GM12878 (cell line): ENCODE data around the gene ZFAND2A. TPM values are rescaled to one million over a fixed set of nuclear protein-coding genes. Genes with fewer than 3 reads are reported as not detected.

ENCODE experiments used
- ASH2L ChIP-seq: fragments of 300-600, 200-600 bp; sonication (generic); IDR thresholded peaks from 2 replicates; pipeline ENCODE4 v1.6.1; 2017; ENCODE audit warnings: low read depth, mild to moderate bottlenecking, borderline replicate concordance
- E2F4 ChIP-seq: IDR thresholded peaks from 2 replicates; pipeline ENCODE4 v1.6.1; 2012; ENCODE audit warnings: low read depth, low read length, improper control_type of control experiment
- E4F1 ChIP-seq: fragments of 450-650 bp; IDR thresholded peaks from 2 replicates; pipeline ENCODE4 v1.6.1; 2018; ENCODE audit warnings: borderline replicate concordance, mild to moderate bottlenecking; ENCODE audit not compliant: partially characterized antibody
- ELK1 ChIP-seq: IDR thresholded peaks from 2 replicates; pipeline ENCODE4 v1.6.1; 2012; ENCODE audit warnings: low read depth, low read length, improper control_type of control experiment
- ETV6 ChIP-seq, 2 experiments: fragments of 450-650 bp in 1 of 2; IDR thresholded peaks in 1 of 2; conservative IDR thresholded peaks in 1 of 2; 2 replicates each; pipeline ENCODE4 v1.6.1; 2014; ENCODE audit warnings: antibody characterized with exemption in 1 of 2, borderline replicate concordance in 1 of 2, low read depth in 1 of 2, mild to moderate bottlenecking in 1 of 2, moderate library complexity in 1 of 2
- EZH2 ChIP-seq: IDR thresholded peaks from 2 replicates; pipeline ENCODE4 v1.6.1; 2012; ENCODE audit warnings: low read depth, mild to moderate bottlenecking, control low read depth, inconsistent platforms, low read length, borderline replicate concordance; ENCODE audit not compliant: control insufficient read depth
- GABPA ChIP-seq: IDR thresholded peaks from 2 replicates; pipeline ENCODE4 v1.6.1; 2014; ENCODE audit warnings: antibody characterized with exemption, low read depth, mild to moderate bottlenecking, inconsistent platforms
- IKZF2 ChIP-seq, 2 experiments: fragments of 450-650 bp; IDR thresholded peaks; 2 replicates each; pipeline ENCODE4 v1.6.1; 2017; ENCODE audit warnings: mild to moderate bottlenecking in 2 of 2, moderate library complexity in 2 of 2
- MLLT1 ChIP-seq: fragments of 450-650 bp; IDR thresholded peaks from 2 replicates; pipeline ENCODE4 v1.6.1; 2016; ENCODE audit warnings: mild to moderate bottlenecking
- NFIC ChIP-seq: IDR thresholded peaks from 2 replicates; pipeline ENCODE4 v1.6.1; 2012; ENCODE audit warnings: low read depth, mild to moderate bottlenecking, inconsistent platforms, low read length, moderate library complexity
- PAX5 ChIP-seq: IDR thresholded peaks from 2 replicates; pipeline ENCODE4 v1.6.1; 2011; ENCODE audit warnings: low read depth, low read length, borderline replicate concordance
- RAD21 ChIP-seq: IDR thresholded peaks from 2 replicates; pipeline ENCODE4 v1.6.1; 2011; ENCODE audit warnings: mild to moderate bottlenecking, low read depth, low read length, moderate library complexity; ENCODE audit not compliant: insufficient read depth
- SIX5 ChIP-seq: IDR thresholded peaks from 2 replicates; pipeline ENCODE4 v1.6.1; 2011; ENCODE audit warnings: mild to moderate bottlenecking, low read depth, low read length, moderate library complexity; ENCODE audit not compliant: severe bottlenecking
- SMAD5 ChIP-seq: IDR thresholded peaks from 2 replicates; pipeline ENCODE4 v1.6.1; 2016; ENCODE audit warnings: antibody characterized with exemption, low read depth
- TCF7 ChIP-seq: IDR thresholded peaks from 2 replicates; pipeline ENCODE4 v1.6.1; 2014; ENCODE audit warnings: antibody characterized with exemption, borderline replicate concordance
- YY1 ChIP-seq: IDR thresholded peaks from 2 replicates; pipeline ENCODE4 v1.6.1; 2011; ENCODE audit warnings: low read depth, mild to moderate bottlenecking, low read length
- ZBTB4 ChIP-seq: fragments of 450-650 bp; formaldehyde crosslinking; IDR thresholded peaks from 2 replicates; pipeline ENCODE4 v1.4.0; 2022; ENCODE audit warnings: mild to moderate bottlenecking, moderate library complexity
- ZNF207 ChIP-seq: fragments of 450-650 bp; IDR thresholded peaks from 2 replicates; pipeline ENCODE4 v1.6.1; 2014; ENCODE audit warnings: antibody characterized with exemption, mild to moderate bottlenecking, borderline replicate concordance
- ZNF24 ChIP-seq: fragments of 450-650 bp; IDR thresholded peaks from 2 replicates; pipeline ENCODE4 v1.6.1; 2017; ENCODE audit warnings: antibody characterized with exemption, mild to moderate bottlenecking
- polyA plus RNA-seq, 11 experiments: library from polyadenylated mRNA; depleted of rRNA in 4 of 11; unstranded in 6 of 11; stranded (reverse) in 5 of 11; fragments of >200 nt; fragmentation: Nextera tagmentation in 4 of 11; fragmentation: Illumina TruSeq in 1 of 11; extraction: Ambion mirVana in 4 of 11; extraction: Trizol in 1 of 11; gene quantifications; 1 replicate in 1 of 11; 2 replicates in 10 of 11; pipeline versions ENCODE4 v1.2.1 to v1.2.3, GENCODE V29; 2011 to 2016; ENCODE audit warnings: inconsistent platforms in 2 of 11, missing spikeins in 2 of 11, low read depth in 1 of 11
- total RNA-seq, 4 experiments: library from RNA; depleted of rRNA in 3 of 4; stranded (reverse); fragments of >200 nt in 3 of 4; fragmentation: Illumina TruSeq in 1 of 4; extraction: Trizol in 1 of 4; gene quantifications; 2 replicates each; pipeline versions ENCODE4 v1.2.1 to v1.2.3, GENCODE V29; 2013 to 2021

Gene ZFAND2A
- total and polyA plus RNA-seq, 10 of the 15 experiments (the other 5 are each of a cell fraction or from before 2014, with no cell fraction given) = 14.8 to 39.9 (median 20.8) TPM

- TF ChIP-seq ETV6 (conservative IDR thresholded peaks at IDR 0.05 in 1 of 2, IDR thresholded peaks at IDR 0.05 in 1 of 2; ENCODE audit: borderline replicate concordance in 1 of 2, low read depth in 1 of 2) = no peak
- no peak for TF ChIP-seq E4F1
- no peak for TF ChIP-seq GABPA
- TF ChIP-seq ELK1 = no peak
- peak; percentile 7; the same call in 1 of the 2 replicates for TF ChIP-seq YY1
- no peak for TF ChIP-seq NFIC
- TF ChIP-seq ASH2L = 0 out of 2 replicates have a peak, but pooled peaks have one; percentile 19
- TF ChIP-seq RAD21 = no peak
- TF ChIP-seq EZH2 = no peak
- TF ChIP-seq ZNF207 = no peak
- no peak for TF ChIP-seq SIX5
- no peak for TF ChIP-seq TCF7
- no peak for TF ChIP-seq E2F4
- TF ChIP-seq SMAD5 = no peak
- TF ChIP-seq IKZF2 (IDR thresholded peaks at IDR 0.05) = no peak
- peak; percentile 87 for TF ChIP-seq MLLT1
- no peak for TF ChIP-seq ZBTB4 (CRISPR knock-in tag)
- peak; percentile 37; the same call in 1 of the 2 replicates for TF ChIP-seq ZNF24
- TF ChIP-seq PAX5 = no peak
Measured at GRCh38 chr7:1137517-1138167, 22.4 kb downstream of the ZFAND2A start (continued).
